Measurements from ENCODE around the gene TEDC1.

TEDC1 gene

DNA sequence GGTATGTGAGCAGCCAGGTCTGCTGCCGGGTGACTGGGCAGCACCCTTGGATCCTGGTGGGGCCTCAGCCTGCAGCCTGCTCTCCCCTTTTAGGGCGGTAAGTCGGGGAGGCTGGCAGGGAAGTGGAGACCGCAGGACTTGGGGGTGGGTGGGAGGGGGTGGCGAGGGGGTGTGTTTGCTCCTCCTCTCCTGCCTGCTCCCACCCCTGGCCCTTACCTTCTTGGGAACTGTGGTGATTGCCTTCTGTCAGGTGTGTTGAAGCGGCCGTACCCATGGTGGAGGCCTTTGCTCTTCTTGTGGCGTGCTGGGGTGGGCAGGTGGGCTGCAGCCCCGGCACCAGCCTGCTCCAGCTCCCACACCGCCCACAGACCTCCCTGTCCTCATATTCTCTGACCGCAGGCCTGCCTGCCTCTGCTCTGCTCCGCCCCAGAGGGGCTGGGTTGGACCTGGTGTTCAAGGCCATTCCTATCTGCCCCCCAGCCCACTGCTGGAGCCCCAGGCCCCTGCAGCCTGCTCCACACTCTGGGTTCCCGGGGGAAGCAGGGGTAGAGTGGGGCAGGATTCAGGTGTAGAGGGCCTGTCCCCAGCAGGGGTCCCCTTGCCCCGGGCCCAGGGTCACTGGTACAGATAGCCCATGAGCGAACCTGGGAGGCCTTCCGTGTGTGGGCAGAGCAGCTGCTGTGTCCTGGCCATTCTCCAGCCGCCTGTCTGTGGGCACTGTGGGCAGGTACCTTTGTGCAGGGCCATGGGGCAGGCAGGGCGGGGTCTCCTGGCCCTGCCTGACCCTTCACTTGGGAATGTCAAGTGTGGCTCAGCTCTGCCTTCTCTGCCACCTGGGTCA, 5.2 kb downstream of the TEDC1 start:
- no peak for DNase-seq (ENCODE audit: low read depth)

DNA sequence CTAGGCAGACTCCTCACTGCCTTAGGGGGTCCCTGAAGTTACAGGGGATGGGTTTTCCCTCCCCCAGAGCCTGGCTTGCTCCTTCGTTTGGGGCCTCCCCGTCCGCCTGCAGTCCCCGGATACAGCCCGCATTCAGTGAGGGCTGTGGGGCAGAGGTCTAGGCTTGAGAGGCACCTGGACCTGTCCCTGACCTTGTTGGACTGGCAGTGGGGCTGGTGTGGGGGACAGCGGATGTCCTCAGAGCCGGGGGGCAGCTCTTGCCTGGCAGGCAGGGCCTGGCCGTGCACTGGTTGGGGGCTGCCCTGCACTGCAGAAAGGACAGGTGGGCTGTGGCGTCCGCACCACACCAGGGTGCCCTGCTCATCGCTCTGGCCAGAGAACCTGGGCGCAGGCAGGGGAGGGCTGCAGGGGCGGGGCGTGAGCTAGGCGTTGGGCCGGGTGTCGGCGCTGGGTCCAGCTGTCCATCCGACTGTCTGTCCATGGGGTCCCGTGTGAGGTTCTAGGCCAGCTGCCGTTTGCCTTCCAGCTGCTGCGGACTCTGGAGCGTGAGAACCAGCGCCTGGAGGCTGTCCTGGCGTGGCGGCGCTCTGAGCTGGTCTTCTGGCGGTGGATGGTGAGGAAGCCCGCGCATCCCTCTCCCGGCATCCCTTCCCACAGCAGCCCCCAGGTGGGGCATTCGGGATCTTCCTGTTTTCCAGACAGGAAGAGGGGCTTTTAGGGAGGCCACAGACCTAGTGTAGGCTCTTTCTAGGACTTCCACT, 6.0 kb downstream of the TEDC1 start:
- DNase-seq (ENCODE audit: low read depth): no peak

DNA sequence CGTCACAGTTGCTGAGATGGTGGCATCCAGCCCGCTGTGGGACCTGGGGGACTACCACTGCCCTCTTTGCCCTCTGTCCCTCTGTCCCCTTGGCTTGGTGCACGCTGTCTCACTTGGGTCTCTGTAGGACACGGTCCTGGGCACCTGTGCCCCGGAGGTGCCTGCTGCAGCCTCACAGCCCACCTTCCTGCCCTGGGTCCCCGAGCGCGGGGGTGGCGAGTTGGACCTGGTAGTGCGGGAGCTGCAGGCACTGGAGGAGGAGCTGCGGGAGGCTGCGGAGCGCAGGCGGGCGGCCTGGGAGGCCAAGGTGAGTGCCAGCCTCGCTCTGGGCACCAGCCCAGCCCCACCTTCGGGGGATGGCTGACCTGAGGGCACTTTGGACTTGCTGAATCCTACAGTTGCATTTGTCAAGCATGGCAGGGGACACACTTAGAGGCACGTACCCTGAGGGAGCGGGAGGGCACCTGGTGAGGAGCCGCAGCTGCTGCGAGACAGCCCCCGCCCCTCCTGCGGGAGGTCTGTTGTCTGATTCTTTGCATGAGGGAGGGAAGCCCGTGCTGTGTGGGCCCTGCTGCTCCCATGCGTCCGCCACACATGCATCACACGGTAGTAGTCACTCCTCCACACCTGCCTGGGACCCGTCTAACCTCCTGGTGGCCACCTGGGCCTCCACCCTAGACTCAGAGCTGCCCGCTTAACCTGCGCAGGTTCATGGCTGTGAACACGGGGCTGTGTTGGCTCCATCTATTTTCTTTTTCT, 6.8 kb downstream of the TEDC1 start:
- DNase-seq (ENCODE audit: low read depth): no peak

DNA sequence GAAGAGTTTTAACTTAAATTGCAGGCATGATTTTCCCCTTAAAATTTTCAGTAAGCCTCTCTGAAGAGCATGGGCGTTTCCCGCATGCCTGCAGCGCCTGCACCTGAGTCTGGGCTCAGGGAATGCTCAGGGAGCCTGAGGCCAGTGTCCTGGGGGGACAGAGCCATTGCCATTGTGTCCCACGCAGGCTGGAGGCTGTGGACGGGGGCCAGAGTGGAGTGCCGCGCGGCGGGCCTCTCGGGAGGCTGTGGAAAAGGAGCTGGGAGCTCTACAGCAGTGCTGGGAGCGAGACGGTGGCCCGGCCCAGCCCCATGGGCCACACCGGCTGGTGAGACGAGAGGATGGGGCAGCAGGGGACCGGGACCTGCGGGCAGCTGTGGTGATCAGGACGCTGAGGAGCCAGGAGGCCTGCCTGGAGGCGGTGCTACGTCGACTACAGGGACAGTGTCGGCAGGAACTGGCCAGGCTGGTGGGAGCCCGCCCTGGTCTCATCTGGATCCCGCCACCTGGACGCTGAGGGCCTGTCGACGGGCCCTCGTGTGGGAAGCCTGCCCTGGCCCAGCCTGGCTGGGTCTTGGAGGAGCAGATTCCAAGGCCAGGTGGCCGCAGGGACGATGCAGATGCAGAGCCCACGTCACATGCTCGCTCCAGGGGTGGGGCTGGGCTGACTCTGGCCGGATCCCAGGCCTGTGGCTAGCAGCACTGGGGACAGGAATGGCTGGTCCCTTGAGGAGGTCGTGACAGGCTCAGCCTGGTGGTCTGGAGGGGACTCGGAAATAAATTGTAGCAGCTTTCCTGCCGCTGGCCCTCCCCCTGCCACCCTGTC, 7.6 kb downstream of the TEDC1 start:
- DNase-seq (ENCODE audit: low read depth): no peak

DNA sequence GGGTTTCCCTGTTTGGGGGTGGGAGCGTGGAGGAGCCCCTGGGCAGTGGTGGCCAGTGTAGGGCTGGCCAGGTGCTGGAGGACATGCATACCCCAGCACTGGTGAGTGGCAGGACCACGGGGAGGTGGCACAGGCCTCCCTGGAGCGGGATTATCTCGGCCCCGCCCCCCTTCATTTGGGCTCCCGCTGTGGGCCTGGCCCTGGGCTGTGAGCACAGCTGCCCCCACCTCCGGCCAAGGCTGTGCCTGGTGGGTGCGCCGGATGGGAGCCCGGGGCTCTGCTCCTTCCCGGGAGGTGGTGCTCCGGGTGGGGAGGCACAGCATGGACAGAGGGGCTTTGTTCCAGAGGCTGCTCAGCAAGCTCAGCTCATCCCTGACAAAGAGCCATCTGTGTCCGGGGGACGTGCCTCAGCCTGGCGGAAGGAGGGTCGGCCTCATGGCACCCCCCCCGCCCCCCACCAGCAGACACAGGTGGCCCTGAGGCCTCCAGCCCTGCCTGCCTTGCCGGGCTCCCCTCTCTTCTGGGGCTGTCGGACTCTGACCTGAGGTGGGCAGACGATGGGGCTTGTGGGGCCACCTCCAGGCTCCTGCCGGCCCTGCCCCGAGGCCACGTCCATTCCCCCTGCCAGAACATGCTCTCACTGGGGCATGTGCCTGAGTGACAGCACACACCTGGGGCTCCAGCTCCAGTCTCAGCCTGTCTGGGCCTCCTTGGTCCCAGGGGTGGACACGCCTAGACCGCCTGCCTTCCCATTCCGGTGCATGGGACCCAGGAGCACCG, 8.4 kb downstream of the TEDC1 start:
- DNase-seq (ENCODE audit: low read depth): no peak

DNA sequence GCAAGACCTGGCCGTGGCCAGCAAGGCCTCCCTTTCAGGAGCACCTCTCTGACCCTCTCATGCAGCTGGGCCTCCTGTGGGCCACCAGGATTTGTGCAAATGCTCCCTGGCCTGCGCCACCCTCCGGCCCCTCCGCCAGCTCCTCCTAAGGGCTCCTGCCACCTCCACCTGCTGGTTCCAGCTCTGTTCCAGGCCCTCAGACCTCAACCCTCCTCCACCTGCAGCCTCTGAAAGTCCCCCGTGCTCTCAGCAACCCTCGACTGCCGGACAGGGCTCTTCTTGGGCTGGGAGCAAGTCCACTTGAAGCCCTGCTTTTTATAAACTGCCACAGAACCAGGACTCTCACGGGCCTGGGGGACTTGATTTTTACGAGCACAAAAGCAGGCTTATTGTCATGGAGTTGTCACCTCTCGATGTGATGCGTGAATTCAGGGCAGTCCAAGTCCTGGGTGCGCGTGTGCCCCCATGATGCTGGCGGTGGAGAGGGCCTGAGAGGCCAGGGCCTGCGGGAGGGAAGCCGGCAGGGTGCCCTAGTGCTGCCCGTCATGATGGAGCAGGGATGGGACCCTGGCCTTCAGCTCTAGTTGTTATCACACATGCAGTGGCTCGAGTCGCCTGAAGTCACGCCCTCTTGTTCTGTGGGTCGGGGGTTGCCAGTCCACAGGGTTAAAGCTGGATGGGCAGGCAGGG, 9.1 kb downstream of the TEDC1 start:
- DNase-seq (ENCODE audit: low read depth): no peak

DNA sequence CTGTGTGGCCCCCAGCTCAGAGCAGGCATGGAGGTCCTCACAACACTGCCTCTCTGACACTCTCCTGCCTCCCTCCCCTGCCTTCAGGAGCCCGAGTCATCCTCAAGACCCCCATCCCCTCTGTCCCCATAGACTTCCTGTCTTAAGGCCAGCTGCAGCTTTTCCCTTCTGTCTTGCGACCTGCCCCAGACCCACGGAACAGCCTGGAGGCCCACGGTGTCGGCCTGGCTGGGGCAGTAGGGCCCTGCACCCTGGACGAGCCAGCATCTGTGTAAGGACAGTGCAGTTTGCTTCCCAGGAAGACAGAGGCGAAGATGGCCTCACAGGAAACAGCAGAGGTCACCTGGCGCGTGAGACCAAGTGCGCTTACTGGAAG, 9.7 kb downstream of the TEDC1 start:
- no peak for DNase-seq (ENCODE audit: low read depth)

DNA sequence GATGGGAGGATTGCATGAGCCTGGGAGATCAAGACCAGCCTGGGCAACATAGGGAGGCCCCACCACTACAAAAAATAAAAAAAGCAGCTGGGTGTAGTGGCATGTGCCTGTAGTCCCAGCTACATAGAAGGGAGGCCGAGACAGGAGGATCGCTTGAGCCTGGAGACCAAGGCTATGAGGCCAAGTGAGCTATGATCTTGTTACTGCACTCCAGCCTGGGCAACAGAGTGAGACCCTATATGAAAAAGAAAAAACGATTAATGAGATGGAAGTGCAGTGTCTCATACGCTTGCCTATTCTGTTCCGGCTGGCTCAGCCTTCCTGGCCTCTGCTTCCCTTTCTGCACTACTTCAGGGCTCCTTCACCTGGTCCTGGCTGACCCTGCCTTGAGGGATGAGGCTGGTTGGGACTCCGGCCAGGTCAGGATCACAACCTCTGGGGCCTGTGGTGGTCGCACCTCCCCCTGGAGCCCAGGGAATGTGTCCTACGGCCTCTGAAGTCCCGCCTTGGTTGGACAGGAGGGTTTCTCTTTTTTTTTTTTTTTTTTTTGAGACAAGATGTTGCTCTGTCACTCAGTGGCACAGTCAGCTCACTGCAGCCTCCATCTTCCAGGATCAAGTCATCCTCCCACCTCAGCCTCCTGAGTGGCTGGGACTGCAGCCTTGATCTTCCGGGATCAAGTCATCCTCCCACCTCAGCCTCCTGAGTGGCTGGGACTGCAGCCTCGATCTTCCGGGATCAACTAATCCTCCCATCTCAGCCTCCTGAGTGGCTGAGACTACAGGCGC, 10.7 kb downstream of the TEDC1 start:
- DNase-seq (ENCODE audit: low read depth): no peak

DNA sequence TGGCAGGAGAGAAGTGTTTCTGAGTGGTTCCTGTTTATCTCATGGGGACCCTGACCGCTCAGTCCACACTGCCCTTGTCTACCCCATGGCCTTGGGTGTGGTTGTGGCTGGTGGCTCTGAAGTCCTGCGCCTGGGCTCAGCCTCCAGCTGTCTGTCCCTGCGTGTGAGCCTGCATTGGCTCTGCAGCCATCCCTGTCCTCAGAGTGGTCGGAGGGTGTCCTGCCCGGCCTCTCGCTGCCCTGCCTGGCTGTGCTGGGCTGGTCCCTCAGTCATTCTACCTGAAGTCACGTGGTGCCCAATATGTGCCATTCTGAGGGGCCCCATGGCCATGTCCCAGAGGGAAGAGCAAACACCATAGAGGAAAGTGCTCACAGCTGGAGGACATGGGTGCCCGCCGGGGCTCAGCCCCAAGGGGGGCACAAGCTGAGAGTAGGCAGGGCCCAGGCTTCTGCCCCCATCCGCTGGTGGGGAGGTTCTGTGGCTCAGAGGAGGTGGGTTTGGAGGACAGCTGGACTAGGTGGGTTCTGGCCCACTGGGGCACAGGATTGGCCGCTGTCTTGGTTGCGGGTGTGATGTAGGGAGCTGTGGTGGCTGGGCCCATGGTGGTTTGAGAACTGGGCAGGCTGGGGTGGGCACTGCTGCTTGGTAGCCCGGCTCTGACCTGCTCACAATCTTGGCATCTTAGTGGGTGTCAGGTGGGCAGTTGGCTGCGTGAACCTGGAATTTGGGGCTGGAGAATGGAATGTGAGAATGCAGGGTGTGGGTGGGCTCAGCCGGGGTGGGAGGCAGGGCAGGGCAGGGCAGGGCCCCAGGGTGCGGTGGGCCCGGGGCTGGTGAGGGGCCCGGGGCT, 11.6 kb downstream of the TEDC1 start:
- DNase-seq (ENCODE audit: low read depth): no peak

DNA sequence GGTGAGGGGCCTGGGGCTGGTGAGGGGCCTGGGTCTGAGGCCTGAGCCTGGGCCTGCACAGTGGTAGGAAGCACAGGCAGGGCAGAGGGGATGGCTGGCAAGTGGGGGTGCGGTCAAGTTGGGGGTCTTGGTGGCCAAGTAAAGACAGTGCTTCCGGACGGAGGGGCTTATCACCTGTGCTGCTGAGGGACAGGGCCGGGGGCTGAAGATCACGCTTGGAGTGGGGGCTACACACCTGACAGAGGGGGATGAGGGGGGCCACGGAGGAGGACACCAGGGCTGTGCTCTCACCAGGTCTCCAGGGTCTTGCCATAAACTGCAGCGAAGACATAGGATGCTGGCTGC, 12.2 kb downstream of the TEDC1 start:
- DNase-seq (ENCODE audit: low read depth): no peak

DNA sequence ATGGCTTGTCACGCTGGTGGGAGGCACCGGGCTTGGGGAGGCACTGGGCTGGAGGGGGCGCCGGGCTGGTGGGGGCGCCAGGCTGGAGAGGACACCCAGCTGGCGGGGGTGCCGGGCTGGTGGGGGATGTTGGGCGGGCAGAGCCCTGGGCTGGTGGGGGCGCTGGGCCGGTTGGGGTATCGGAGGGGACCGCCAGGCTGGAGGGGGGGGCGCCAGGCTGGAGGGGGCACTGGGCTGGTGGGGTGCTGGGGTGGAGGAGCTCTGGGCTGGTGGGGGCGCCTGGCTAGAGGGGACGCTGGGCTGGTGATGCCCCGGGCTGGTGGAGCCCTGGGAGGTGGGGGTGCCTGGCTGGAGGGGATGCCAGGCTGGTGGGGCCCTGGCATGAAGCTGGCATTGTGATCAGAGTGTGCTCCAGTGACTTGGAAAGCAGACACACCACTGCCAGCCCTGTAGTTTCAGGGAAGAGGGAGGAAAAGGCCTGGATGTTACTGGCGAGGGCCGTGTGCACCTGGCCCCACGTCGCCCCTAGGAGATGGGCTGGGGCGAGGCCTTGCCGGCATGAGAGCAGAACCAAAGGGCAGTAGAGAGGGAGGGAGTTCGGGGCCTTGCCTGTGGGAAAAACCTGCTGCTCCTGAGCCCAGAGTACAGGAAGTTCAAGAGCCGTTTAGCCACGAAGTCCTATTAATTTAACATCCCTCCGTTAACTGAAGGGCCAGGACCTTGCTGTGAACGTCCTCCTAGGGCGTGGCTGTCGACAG, 13.1 kb downstream of the TEDC1 start:
- DNase-seq (ENCODE audit: low read depth): no peak

DNA sequence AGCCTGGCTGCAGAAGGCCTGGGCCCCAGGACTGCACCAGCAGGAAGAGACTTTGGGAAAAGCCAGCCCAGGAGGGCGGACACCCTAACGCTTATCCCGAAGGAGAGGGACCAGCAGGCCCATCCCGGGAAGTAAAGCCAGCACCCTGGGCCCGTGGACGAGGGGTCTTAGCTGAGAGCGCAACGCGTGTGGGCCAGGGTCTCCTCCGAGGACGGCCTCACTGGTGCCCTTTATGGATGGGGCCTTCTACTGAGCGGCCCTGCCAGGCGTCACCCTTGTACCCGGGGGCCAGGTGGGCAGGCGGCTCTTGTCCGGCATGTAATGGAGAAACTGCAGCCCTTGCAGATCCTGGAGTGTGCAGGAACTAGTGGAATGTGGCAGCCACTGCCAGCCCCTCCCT, 14.1 kb downstream of the TEDC1 start:
- DNase-seq (ENCODE audit: low read depth): no peak

DNA sequence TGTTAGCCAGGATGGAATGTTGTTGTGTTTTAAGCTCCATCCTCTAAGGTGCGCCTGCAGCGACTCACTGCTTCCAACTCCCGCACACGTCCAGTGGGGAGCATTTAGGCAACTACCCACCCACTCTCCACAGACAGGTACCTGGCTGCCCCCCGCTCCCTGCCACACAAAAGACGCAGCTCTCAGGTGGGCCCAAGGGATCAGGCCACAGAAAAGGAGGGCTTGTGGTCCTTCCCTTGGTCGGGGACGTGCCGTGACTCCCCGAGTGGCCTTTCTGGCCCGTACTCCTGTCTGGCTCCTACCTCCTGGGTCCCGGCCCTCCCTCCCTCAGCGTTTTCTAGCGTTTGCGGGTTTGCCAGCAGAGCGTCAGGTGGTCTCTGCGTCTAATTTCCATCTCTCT, 16.2 kb downstream of the TEDC1 start:
- no peak for DNase-seq (ENCODE audit: low read depth)

DNA sequence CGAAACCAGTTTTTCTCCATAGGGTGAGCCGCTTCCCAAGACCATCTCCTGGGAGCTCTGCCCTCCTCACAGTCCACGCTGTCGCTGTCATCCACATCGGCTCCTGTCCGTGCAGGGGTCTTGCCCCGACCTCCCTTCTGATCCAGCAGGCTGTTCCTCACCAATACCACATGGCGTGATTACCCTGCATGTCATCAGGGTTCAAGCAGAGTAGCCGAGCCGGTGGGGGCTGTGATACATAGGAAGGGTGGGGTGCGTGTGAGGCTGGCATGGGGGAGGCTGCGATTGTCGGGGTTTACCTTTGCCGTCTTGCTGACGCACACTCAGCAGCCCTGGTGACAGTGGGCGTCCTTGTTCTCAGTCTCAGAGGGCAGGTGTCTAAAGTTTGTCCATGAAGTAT, 17.0 kb downstream of the TEDC1 start:
- no peak for DNase-seq (ENCODE audit: low read depth)

DNA sequence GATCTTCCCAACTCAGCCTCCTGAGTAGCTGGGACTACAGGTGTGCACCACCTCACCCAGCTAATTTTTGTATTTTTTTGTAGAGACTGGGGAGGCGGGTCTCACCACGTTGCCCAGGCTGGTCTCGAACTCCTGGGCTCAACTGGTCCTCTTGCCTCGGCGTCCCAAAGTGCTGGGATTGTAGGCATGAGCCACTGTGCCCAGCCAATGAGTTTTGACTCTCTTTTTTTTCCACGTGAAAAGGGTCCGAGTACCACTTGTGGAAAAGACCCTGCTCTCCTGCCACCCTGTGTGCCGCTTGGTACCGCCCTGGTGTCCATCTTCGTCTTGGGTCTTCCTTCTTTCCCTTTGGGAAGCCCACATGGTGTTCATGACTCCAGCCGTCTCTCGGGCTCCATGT, 17.6 kb downstream of the TEDC1 start:
- no peak for DNase-seq (ENCODE audit: low read depth)

DNA sequence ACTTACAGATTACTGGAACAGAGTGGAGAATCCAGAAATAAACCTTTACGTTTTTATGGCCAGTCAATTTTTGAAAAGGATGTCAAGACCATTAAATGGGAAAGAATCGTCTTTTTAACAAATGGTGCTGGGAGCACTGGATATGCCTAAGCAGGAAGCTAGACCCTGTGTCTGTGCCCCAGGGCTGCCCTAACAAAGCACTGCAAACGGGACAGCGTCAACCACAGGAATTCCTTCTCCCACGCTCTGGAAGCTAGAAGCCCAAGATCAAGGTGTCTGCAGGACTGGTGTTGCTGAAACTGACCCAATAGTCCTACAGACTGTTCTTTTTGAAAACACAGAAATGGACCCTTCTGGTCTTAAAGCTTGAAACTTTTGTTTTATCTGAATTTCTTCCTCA, 26.1 kb downstream of the TEDC1 start:
- no peak for DNase-seq (ENCODE audit: low read depth)

DNA sequence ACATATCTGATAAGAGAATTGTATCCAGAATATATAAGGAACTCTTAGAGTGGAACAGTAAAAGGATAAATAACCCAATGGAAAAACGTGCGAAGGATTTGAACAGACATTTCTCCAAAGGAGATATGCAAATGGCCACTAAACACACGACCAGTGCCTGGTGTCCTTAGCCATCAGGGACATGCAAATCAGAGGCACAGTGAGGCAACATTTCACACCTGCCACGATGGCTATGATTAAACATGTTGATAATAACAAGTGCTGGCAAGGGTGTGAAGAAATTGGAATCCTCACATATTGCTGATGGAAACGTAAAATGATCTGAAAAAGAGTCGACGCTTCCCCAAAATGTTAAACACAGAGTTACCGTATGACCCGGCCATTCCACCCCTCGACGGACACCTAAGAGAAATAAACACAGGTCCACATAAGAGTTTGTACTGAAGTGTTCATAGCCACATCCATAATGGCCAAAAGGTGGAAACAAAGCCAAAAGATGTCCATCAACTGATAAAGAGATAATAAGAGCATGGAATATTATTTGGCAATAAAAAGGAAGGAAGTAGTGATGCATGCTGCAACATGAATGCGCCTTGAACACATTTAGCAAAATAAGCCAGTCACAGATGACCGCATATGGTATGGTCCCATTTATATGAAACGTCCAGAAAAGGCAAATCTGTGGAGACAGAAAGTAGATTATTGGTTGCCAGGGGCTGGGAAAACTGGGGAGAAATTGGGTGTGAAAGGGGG, 29.1 kb downstream of the TEDC1 start:
- no peak for DNase-seq (ENCODE audit: low read depth)
